HepG2 (cell line): ENCODE measurements around the gene ACOT13. TPM values are rescaled to one million over a fixed set of nuclear protein-coding genes. Genes with fewer than 3 reads are reported as not detected.

ENCODE experiments used
- CEBPG ChIP-seq: IDR thresholded peaks from 2 replicates; pipeline ENCODE4 v1.6.1; 2016
- FOXO4 ChIP-seq: sonication (generic); formaldehyde crosslinking; conservative IDR thresholded peaks from 2 replicates; pipeline ENCODE4 v1.8.1; 2023; ENCODE audit warnings: missing genetic modification reagents
- NRL ChIP-seq: sonication (generic); formaldehyde crosslinking; IDR thresholded peaks from 2 replicates; pipeline ENCODE4 v1.5.0; 2020; ENCODE audit warnings: missing genetic modification reagents, mild to moderate bottlenecking, moderate library complexity, borderline replicate concordance
- PATZ1 ChIP-seq: sonication (generic); formaldehyde crosslinking; IDR thresholded peaks from 2 replicates; pipeline ENCODE4 v1.4.0; 2020; ENCODE audit warnings: missing genetic modification reagents
- POLR2A ChIP-seq, 2 experiments: IDR thresholded peaks; 2 replicates each; pipeline ENCODE4 v1.6.1; 2011; ENCODE audit warnings: low read depth in 2 of 2, low read length in 2 of 2, mild to moderate bottlenecking in 1 of 2, moderate library complexity in 1 of 2; ENCODE audit not compliant: insufficient read depth in 1 of 2
- PRPF4 ChIP-seq: fragments of 200-400 bp; formaldehyde crosslinking; IDR thresholded peaks from 2 replicates; pipeline ENCODE4 v1.6.1; 2016; ENCODE audit warnings: low read length, low read depth; ENCODE audit not compliant: poor library complexity, severe bottlenecking
- RARA ChIP-seq: IDR thresholded peaks from 2 replicates; pipeline ENCODE4 v1.6.1; 2016; ENCODE audit warnings: missing genetic modification reagents, missing compliant biosample characterization
- SALL1 ChIP-seq: sonication (generic); formaldehyde crosslinking; IDR thresholded peaks from 2 replicates; pipeline ENCODE4 v1.8.0; 2022; ENCODE audit warnings: mild to moderate bottlenecking, missing genetic modification reagents
- U2AF2 ChIP-seq: fragments of 200-400 bp; formaldehyde crosslinking; IDR thresholded peaks from 2 replicates; pipeline ENCODE4 v1.6.1; 2017; ENCODE audit warnings: low read depth, mild to moderate bottlenecking, low read length
- ZBTB21 ChIP-seq: sonication (generic); formaldehyde crosslinking; IDR thresholded peaks from 2 replicates; pipeline ENCODE4 v1.4.0; 2020; ENCODE audit warnings: missing genetic modification reagents
- ZBTB3 ChIP-seq: sonication (generic); formaldehyde crosslinking; IDR thresholded peaks from 2 replicates; pipeline ENCODE4 v1.4.0; 2020; ENCODE audit warnings: low read depth, mild to moderate bottlenecking, moderate library complexity, missing genetic modification reagents, borderline replicate concordance
- ZBTB43 ChIP-seq: sonication (generic); formaldehyde crosslinking; conservative IDR thresholded peaks from 2 replicates; pipeline ENCODE4 v1.4.0; 2020; ENCODE audit warnings: missing genetic modification reagents
- ZNF275 ChIP-seq: sonication (generic); formaldehyde crosslinking; IDR thresholded peaks from 2 replicates; pipeline ENCODE4 v1.8.0; 2022; ENCODE audit warnings: missing genetic modification reagents, mild to moderate bottlenecking, inconsistent platforms, borderline replicate concordance
- ZNF350 ChIP-seq: sonication (generic); formaldehyde crosslinking; IDR thresholded peaks from 2 replicates; pipeline ENCODE4 v1.4.0; 2020; ENCODE audit warnings: mild to moderate bottlenecking, low read depth, missing genetic modification reagents, borderline replicate concordance
- ZNF430 ChIP-seq: sonication (generic); formaldehyde crosslinking; IDR thresholded peaks from 2 replicates; pipeline ENCODE4 v1.9.0; 2021; ENCODE audit warnings: mild to moderate bottlenecking, missing genetic modification reagents
- ZNF510 ChIP-seq: sonication (generic); formaldehyde crosslinking; IDR thresholded peaks from 2 replicates; pipeline ENCODE4 v1.4.0; 2020; ENCODE audit warnings: low read depth, mild to moderate bottlenecking, missing genetic modification reagents
- ZNF691 ChIP-seq: sonication (generic); formaldehyde crosslinking; IDR thresholded peaks from 2 replicates; pipeline ENCODE4 v1.4.0; 2020; ENCODE audit warnings: missing genetic modification reagents, low read depth, mild to moderate bottlenecking, borderline replicate concordance
- ZNF790 ChIP-seq: sonication (generic); formaldehyde crosslinking; IDR thresholded peaks from 2 replicates; pipeline ENCODE4 v1.8.0; 2022; ENCODE audit warnings: missing genetic modification reagents, mild to moderate bottlenecking, borderline replicate concordance
- ZNF800 ChIP-seq: sonication (generic); formaldehyde crosslinking; IDR thresholded peaks from 2 replicates; pipeline ENCODE4 v1.4.0; 2020; ENCODE audit warnings: missing genetic modification reagents
- polyA plus RNA-seq, 8 experiments: library from polyadenylated mRNA; depleted of rRNA in 3 of 8; stranded (reverse) in 7 of 8; unstranded in 1 of 8; fragments of >200 nt; fragmentation: Illumina TruSeq in 4 of 8; extraction: Trizol in 4 of 8; gene quantifications; 2 replicates each; pipeline versions ENCODE4 v1.2.1 to v1.2.3, GENCODE V29; 2011 to 2016; ENCODE audit warnings: low read depth in 4 of 8, missing spikeins in 1 of 8, mixed read lengths in 1 of 8; ENCODE audit not compliant: insufficient read depth in 1 of 8
- total RNA-seq, 5 experiments: library from RNA; depleted of rRNA; stranded (reverse); fragments of >200 nt; fragmentation: Illumina TruSeq; extraction: Trizol; gene quantifications; 2 replicates each; pipeline ENCODE4 v1.2.3, GENCODE V29; 2016; ENCODE audit warnings: low read depth in 1 of 5

The ACOT13 gene
- total and polyA plus RNA-seq, 2 of the 13 experiments (the other 11 are each of a cell fraction or from before 2014, with no cell fraction given): 31.5 to 45.1 TPM

GRCh38 chr6:24718449-24719124 is 51.7 kb downstream of the ACOT13 start (continued):
- TF ChIP-seq ZNF275 (no peak), RARA (CRISPR knock-in tag) (0 out of 2 replicates have a peak, but pooled peaks have one; percentile 10), FOXO4 (CRISPR knock-in tag) (no peak), ZNF691 (CRISPR knock-in tag) (no peak), ZNF510 (CRISPR knock-in tag) (no peak), ZNF790 (CRISPR knock-in tag) (no peak), PATZ1 (CRISPR knock-in tag) (no peak), ZNF430 (no peak), POLR2A (IDR thresholded peaks at IDR 0.05; ENCODE audit: insufficient read depth in 1 of 2, low read depth in 2 of 2, low read length in 2 of 2) (0 out of 4 replicates have a peak, but pooled peaks of 1 of the 2 experiments have one; percentile 7), PRPF4 (no peak), CEBPG (no peak), ZBTB43 (CRISPR knock-in tag) (no peak), ZBTB3 (CRISPR knock-in tag) (no peak), ZNF350 (CRISPR knock-in tag) (no peak), U2AF2 (no peak), ZBTB21 (CRISPR knock-in tag) (no peak), SALL1 (no peak), NRL (CRISPR knock-in tag) (no peak), ZNF800 (CRISPR knock-in tag) (0 out of 2 replicates have a peak, but pooled peaks have one; percentile 31)
